ENCODE results near the gene CC2D1A.

CC2D1A gene

DNA sequence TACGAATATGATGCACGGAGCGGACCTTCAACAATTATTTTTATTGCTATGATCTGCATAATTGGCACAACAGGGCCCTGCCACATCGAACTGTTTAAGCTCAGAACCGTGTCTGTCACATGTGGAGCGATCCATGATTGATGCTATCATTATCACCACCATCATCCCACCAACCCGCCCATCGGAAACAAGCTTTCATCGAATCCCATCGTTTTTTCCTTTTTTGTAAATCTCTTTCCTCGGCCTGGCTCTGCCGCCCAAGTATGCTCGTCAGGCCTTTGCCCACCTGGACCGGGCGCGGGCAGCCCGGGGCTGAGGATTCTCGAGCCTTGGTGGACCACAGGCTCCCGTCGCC lies 45.8 kb downstream of the CC2D1A start:
- Histone ChIP-seq H3K4me3 (ENCODE audit: insufficient read depth, low read depth, low read length, poor library complexity, severe bottlenecking) (peak overlapping the region; percentile 48), H3K36me3 (ENCODE audit: control insufficient read depth, insufficient read depth, low read length) (peaks cover 19% of the 10 kb centered on the region), H3K4me1 (ENCODE audit: control insufficient read depth, insufficient read depth, low read length, poor library complexity, severe bottlenecking) (peaks cover 13% of the 10 kb centered on the region), H3K27ac (ENCODE audit: insufficient read depth, low read length, poor library complexity, severe bottlenecking) (peak overlapping the region; percentile 69), H3K9me3 (ENCODE audit: control insufficient read depth, low read length) (no peaks in the 10 kb centered on the region), H3K27me3 (replicated peaks; ENCODE audit: control insufficient read depth, insufficient read depth, low read length, poor library complexity, severe bottlenecking) (no peaks in the 10 kb centered on the region)
- no peak for DNase-seq

DNA sequence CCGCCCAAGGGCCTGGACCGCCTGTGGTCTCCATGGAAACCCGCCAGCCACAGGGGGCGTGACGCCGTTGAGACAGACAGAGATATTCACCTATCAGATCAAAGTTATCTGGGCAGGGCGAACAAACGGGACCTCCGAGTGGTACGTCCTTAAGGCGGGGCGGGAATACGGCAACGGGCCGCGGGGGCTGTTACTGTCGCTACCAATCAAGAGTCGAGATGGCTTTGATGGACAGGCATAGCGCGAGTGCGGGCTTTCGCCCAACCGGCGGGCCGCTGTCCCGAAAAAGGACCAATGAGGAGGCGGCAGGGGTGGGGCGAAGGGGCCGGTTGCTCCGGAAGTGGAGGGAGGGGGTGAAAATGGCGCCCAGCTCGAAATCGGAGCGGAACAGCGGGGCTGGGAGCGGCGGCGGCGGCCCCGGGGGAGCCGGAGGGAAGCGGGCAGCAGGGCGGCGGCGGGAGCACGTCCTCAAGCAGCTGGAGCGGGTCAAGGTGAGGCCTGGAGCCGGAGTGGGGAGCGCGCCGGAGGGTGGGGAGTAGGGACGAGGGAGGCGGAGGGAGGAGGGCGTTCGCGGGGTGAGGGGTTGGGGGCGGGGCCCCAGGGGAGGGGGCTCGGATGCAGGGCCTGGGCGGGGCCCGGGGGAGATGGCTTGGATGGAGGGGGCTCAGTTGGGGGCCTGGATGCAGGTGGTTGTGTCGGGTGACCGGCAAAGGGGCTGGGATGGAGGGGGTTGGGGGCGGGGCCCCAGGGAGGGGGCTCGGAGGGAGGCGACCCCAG lies 46.3 kb downstream of the CC2D1A start, which contains the start of gene DCAF15:
DCAF15 (plus strand) TSS at position 356 of the 777 bp plus-strand sequence; CDS start at position 360, 4 bp downstream.
- peak within 1 kb of the TSS; percentile 93 for H3K27ac ChIP-seq (ENCODE audit: insufficient read depth, low read length, poor library complexity, severe bottlenecking)

DNA sequence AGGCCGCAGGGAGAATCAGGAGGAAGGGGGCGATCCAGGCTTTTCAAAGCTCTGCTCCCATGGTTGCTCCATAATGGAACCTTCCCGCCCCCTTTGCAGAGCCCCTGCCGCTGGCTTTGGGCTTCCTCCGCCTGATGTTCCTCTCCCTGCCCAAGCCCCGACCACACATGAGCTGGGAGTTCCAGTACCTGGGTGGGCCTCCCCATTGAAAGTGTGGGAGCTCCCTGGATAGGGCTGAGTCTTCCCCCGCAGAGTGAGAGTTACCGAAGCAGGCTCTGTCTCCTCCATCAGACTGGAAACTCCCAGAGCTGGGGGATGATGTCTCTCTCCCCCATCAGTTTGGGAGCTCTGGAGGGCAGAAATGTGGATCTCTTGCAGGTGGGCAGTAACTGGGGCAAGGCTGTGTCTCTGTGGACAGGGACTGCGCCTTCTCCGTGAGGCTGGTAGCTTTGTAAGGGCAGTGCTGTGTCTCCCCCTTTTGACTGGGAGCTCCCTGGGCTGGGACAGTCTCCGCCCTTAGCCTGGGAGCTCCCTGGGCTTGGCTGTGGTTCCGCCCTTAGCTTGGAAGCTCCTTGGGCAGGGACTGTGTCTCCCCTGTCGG lies 47.0 kb downstream of the CC2D1A start:
- Histone ChIP-seq H3K4me1 (ENCODE audit: control insufficient read depth, insufficient read depth, low read length, poor library complexity, severe bottlenecking) (peaks cover 13% of the 10 kb centered on the region), H3K36me3 (ENCODE audit: control insufficient read depth, insufficient read depth, low read length) (peaks cover 31% of the 10 kb centered on the region), H3K27me3 (replicated peaks; ENCODE audit: control insufficient read depth, insufficient read depth, low read length, poor library complexity, severe bottlenecking) (no peaks in the 10 kb centered on the region), H3K27ac (ENCODE audit: insufficient read depth, low read length, poor library complexity, severe bottlenecking) (peak overlapping the region; percentile 93), H3K4me3 (ENCODE audit: insufficient read depth, low read depth, low read length, poor library complexity, severe bottlenecking) (peak overlapping the region; percentile 91), H3K9me3 (ENCODE audit: control insufficient read depth, low read length) (no peaks in the 10 kb centered on the region)
- no peak for DNase-seq

More for the DNA sequence above, 46.3 kb downstream of the CC2D1A start, which contains the start of gene DCAF15:
- DNase-seq = peak; percentile 96 to 99 (median 98)
- Histone ChIP-seq H3K36me3 (ENCODE audit: control insufficient read depth, insufficient read depth, low read length) (peaks cover 24% of the 10 kb centered on the region), H3K4me3 (ENCODE audit: insufficient read depth, low read depth, low read length, poor library complexity, severe bottlenecking) (peak within 1 kb of the TSS; percentile 91), H3K9me3 (ENCODE audit: control insufficient read depth, low read length) (no peaks in the 10 kb centered on the region), H3K27me3 (replicated peaks; ENCODE audit: control insufficient read depth, insufficient read depth, low read length, poor library complexity, severe bottlenecking) (no peaks in the 10 kb centered on the region), H3K4me1 (ENCODE audit: control insufficient read depth, insufficient read depth, low read length, poor library complexity, severe bottlenecking) (peaks cover 13% of the 10 kb centered on the region)

DNA sequence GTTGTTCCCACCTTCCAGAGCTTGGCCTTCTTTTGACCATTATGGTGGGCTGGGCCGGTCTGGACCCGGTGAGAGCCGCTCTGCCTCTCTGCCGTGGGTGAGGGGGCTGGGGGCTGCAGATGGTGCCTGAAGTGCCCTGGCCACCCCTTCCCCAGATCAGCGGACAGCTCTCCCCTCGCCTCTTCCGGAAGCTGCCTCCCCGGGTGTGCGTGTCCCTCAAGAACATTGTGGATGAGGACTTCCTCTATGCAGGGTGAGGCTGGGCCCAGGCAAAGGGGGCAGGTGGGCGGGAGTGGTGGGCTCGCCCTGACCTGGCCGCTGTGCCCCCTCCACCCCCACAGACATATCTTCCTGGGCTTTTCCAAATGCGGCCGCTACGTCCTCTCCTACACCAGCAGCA lies 48.2 kb downstream of the CC2D1A start:
- peaks cover 13% of the 10 kb centered on the region for H3K4me1 ChIP-seq (ENCODE audit: control insufficient read depth, insufficient read depth, low read length, poor library complexity, severe bottlenecking)
- no peak for DNase-seq
- H3K9me3 ChIP-seq (ENCODE audit: control insufficient read depth, low read length) = no peaks in the 10 kb centered on the region
- H3K27ac ChIP-seq (ENCODE audit: insufficient read depth, low read length, poor library complexity, severe bottlenecking) = no peak overlapping the region
- no peaks in the 10 kb centered on the region for H3K27me3 ChIP-seq (replicated peaks; ENCODE audit: control insufficient read depth, insufficient read depth, low read length, poor library complexity, severe bottlenecking)
- peaks cover 43% of the 10 kb centered on the region for H3K36me3 ChIP-seq (ENCODE audit: control insufficient read depth, insufficient read depth, low read length)
- H3K4me3 ChIP-seq (ENCODE audit: insufficient read depth, low read depth, low read length, poor library complexity, severe bottlenecking) = no peak overlapping the region

DNA sequence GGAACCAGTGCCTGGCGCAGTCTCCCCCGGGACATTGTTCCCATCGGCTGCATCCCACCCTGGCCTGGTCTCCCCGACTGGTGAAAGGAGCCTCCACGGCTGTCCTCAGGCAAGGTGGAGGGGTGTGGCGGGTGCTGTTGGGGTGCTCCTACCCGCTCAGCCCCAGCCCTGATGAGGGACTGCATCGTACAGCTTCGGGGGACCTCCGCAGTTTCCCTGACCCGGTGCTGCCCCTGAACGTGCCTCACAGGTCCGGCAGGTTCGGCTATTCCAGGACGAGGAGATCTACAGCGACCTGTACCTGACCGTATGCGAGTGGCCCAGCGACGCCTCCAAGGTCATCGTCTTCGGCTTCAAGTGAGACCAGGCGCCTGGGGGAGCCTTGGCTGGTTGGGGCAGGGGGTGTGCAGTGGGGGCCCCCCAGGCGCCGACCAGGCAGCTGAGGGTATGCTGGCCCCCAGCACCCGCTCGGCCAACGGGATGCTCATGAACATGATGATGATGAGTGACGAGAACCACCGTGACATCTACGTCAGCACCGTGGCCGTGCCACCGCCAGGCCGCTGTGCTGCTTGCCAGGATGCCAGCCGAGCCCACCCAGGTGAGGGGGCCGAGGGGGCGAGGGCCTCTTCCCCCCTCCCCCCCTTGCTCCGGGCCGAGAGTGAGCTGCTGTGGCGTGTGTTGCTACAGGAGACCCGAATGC lies 49.8 kb downstream of the CC2D1A start:
- no peak overlapping the region for H3K27ac ChIP-seq (ENCODE audit: insufficient read depth, low read length, poor library complexity, severe bottlenecking)
- no peak for DNase-seq
- H3K4me1 ChIP-seq (ENCODE audit: control insufficient read depth, insufficient read depth, low read length, poor library complexity, severe bottlenecking) = peaks cover 13% of the 10 kb centered on the region
- no peaks in the 10 kb centered on the region for H3K9me3 ChIP-seq (ENCODE audit: control insufficient read depth, low read length)
- no peaks in the 10 kb centered on the region for H3K27me3 ChIP-seq (replicated peaks; ENCODE audit: control insufficient read depth, insufficient read depth, low read length, poor library complexity, severe bottlenecking)
- no peak overlapping the region for H3K4me3 ChIP-seq (ENCODE audit: insufficient read depth, low read depth, low read length, poor library complexity, severe bottlenecking)
- H3K36me3 ChIP-seq (ENCODE audit: control insufficient read depth, insufficient read depth, low read length) = peaks cover 56% of the 10 kb centered on the region

DNA sequence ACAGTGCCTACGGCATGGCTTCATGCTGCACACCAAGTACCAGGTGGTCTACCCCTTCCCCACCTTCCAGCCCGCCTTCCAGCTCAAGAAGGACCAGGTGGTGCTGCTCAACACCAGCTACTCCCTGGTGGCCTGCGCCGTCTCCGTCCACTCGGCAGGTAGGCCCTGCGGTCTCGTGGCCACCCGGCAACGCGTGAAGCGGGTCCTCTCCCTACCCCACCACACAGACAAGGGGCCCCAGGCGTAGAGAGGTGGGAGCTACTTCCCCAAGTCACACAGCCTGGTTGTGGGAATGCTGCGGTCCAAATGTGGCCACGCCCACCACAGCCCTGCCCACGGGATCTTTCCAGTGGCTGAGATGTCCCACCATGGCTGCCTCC lies 50.4 kb downstream of the CC2D1A start:
- Histone ChIP-seq H3K36me3 (ENCODE audit: control insufficient read depth, insufficient read depth, low read length) (peaks cover 60% of the 10 kb centered on the region), H3K9me3 (ENCODE audit: control insufficient read depth, low read length) (no peaks in the 10 kb centered on the region), H3K27me3 (replicated peaks; ENCODE audit: control insufficient read depth, insufficient read depth, low read length, poor library complexity, severe bottlenecking) (no peaks in the 10 kb centered on the region), H3K4me1 (ENCODE audit: control insufficient read depth, insufficient read depth, low read length, poor library complexity, severe bottlenecking) (peaks cover 13% of the 10 kb centered on the region), H3K27ac (ENCODE audit: insufficient read depth, low read length, poor library complexity, severe bottlenecking) (no peak overlapping the region), H3K4me3 (ENCODE audit: insufficient read depth, low read depth, low read length, poor library complexity, severe bottlenecking) (no peak overlapping the region)
- DNase-seq = no peak

DNA sequence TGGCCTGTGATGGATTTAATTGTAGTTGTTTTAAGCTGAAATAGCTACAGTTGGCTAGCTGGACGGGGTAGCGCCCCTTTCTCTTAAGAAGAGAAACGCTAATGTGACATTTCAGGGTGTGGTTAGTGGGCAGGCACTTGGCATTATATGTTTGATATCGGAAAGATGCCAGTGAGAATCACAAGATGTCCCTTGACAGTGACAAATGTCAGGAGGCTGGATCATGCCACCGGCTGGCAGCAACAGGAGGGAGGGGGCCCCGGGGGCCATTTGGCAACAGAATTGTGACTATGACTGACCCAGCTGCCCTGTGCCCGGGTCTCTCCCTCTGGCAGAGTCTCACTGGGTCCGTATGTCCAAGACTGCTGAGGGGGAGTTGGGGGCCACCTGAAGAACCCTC lies 51.0 kb downstream of the CC2D1A start:
- no peaks in the 10 kb centered on the region for H3K27me3 ChIP-seq (replicated peaks; ENCODE audit: control insufficient read depth, insufficient read depth, low read length, poor library complexity, severe bottlenecking)
- H3K4me3 ChIP-seq (ENCODE audit: insufficient read depth, low read depth, low read length, poor library complexity, severe bottlenecking) = no peak overlapping the region
- peaks cover 65% of the 10 kb centered on the region for H3K36me3 ChIP-seq (ENCODE audit: control insufficient read depth, insufficient read depth, low read length)
- peaks cover 9% of the 10 kb centered on the region for H3K4me1 ChIP-seq (ENCODE audit: control insufficient read depth, insufficient read depth, low read length, poor library complexity, severe bottlenecking)
- DNase-seq = no peak
- H3K27ac ChIP-seq (ENCODE audit: insufficient read depth, low read length, poor library complexity, severe bottlenecking) = no peak overlapping the region
- H3K9me3 ChIP-seq (ENCODE audit: control insufficient read depth, low read length) = no peaks in the 10 kb centered on the region

DNA sequence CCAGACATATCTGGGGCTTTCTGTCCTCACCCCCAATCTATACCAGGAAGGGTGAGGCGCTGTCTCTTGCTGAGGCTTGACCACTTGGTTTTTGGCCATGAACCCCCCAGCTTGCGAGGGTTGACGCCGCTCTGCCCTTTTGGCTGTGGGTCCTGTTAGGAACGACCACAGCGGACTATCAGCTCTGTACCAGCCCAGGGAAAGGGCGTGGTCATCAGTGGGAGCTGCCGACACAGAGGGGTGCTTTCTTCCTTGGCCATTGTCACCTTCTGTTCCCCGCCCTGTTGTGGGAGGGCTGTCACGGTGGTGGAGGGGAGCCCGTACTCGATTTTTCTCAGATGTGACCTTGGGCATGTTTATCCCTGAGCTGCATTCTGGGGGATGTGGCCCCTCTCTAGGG lies 52.0 kb downstream of the CC2D1A start:
- H3K27me3 ChIP-seq (replicated peaks; ENCODE audit: control insufficient read depth, insufficient read depth, low read length, poor library complexity, severe bottlenecking) = no peaks in the 10 kb centered on the region
- H3K4me3 ChIP-seq (ENCODE audit: insufficient read depth, low read depth, low read length, poor library complexity, severe bottlenecking) = no peak overlapping the region
- no peak overlapping the region for H3K27ac ChIP-seq (ENCODE audit: insufficient read depth, low read length, poor library complexity, severe bottlenecking)
- peaks cover 73% of the 10 kb centered on the region for H3K36me3 ChIP-seq (ENCODE audit: control insufficient read depth, insufficient read depth, low read length)
- no peak for DNase-seq
- H3K9me3 ChIP-seq (ENCODE audit: control insufficient read depth, low read length) = no peaks in the 10 kb centered on the region
- peaks cover 9% of the 10 kb centered on the region for H3K4me1 ChIP-seq (ENCODE audit: control insufficient read depth, insufficient read depth, low read length, poor library complexity, severe bottlenecking)

DNA sequence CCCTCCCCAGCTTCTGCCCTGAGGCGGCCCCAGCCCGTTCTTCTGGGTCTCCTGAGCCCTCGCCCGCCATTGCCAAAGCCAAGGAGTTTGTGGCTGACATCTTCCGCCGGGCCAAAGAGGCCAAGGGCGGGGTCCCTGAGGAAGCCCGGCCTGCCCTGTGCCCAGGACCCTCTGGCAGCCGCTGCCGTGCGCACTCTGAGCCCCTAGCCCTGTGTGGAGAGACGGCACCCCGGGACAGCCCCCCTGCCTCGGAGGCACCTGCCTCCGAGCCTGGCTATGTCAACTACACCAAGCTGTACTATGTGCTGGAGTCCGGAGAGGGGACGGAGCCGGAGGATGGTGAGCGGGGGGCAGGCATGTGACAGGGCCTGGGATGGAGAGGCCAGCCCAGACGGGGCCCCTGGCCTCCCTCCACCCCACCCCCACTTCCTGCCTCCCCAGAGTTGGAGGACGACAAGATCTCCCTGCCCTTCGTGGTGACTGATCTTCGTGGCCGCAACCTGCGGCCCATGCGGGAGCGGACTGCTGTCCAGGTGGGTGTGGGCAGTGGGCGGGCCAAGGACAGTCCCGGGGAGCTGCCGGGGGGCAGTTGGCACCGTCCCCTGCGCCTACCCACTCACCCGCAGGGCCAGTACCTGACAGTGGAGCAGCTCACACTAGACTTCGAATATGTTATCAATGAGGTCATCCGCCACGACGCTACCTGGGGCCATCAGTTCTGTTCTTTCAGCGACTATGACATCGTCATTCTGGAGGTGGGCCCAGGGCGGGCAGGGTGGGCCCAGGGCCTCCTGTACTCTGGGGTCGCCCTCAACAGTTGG lies 53.4 kb downstream of the CC2D1A start:
- peaks cover 73% of the 10 kb centered on the region for H3K36me3 ChIP-seq (ENCODE audit: control insufficient read depth, insufficient read depth, low read length)
- no peak overlapping the region for H3K4me3 ChIP-seq (ENCODE audit: insufficient read depth, low read depth, low read length, poor library complexity, severe bottlenecking)
- H3K4me1 ChIP-seq (ENCODE audit: control insufficient read depth, insufficient read depth, low read length, poor library complexity, severe bottlenecking) = no peaks in the 10 kb centered on the region
- H3K27ac ChIP-seq (ENCODE audit: insufficient read depth, low read length, poor library complexity, severe bottlenecking) = no peak overlapping the region
- DNase-seq = no peak
- no peaks in the 10 kb centered on the region for H3K27me3 ChIP-seq (replicated peaks; ENCODE audit: control insufficient read depth, insufficient read depth, low read length, poor library complexity, severe bottlenecking)
- no peaks in the 10 kb centered on the region for H3K9me3 ChIP-seq (ENCODE audit: control insufficient read depth, low read length)

Measured in effector memory CD4-positive, alpha-beta T cell (primary cell).